ENCODE results near the gene CENPX. TPM values are rescaled to one million over a fixed set of nuclear protein-coding genes. Genes with fewer than 3 reads are reported as not detected.

CENPX gene
- total RNA-seq, 2 experiments from 2014 or later = 52.7 to 54.7 TPM

GRCh38 chr17:82016875-82017459 lies 5.7 kb downstream of the CENPX start:
- Mint-ChIP-seq H3K4me1 (peaks cover 19% of the 10 kb centered on the region), H3K27me3 (no peaks in the 10 kb centered on the region), H3K36me3 (ENCODE audit: low read depth) (peaks cover 7% of the 10 kb centered on the region), H3K27ac (no peak overlapping the region), H3K4me3 (no peak overlapping the region), H3K9me3 (no peaks in the 10 kb centered on the region)
- ChIA-PET CTCF (interaction anchor here (1.2 kb wide), 1 partner anchor 57 kb away, joined by 5 read pairs; no protein-coding TSS in a partner anchor), POLR2A (no interaction called here)
- no peak for DNase-seq

DNA sequence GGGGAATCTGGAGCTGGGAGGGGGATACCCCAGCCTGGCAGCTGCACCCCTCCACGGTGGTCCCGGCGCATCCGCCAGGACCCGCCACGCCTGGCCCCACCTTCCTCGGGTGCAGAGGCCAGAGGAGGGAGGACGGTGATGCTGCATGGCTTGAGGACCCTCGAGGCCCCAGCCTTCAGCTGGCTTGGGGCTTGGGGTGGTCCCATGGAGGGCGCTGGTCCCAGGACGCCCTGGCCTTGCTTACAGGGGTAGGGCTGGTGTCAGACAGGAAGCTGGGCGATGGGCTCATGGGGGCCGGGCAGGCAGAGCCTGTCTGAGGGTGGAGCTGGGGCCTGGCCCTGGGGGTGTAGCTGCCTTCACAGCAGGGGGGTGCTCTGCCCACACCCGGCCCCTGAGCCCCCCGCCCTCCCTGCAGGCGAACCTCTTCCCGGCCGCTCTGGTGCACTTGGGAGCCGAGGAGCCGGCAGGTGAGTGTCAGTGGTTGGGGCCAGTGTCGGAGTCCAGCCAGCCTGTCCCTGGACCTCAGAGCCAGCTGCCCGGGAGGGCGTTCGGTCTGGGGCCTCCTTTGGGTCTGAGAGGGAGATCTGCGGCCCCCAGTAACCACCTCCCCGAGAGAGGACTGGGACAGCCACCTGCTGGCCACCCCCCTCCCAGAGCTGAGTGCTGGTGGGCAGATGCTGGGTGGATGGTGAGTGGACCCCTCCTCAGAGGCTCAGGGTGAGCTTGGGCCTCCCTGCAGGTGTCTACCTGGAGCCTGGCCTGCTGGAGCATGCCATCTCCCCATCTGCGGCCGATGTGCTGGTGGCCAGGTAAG lies 6.4 kb downstream of the CENPX start:
- Mint-ChIP-seq H3K27ac (no peak overlapping the region), H3K9me3 (no peaks in the 10 kb centered on the region), H3K36me3 (ENCODE audit: low read depth) (peaks cover 7% of the 10 kb centered on the region), H3K27me3 (no peaks in the 10 kb centered on the region), H3K4me1 (peaks cover 12% of the 10 kb centered on the region), H3K4me3 (no peak overlapping the region)
- ChIA-PET POLR2A (interaction anchor here (0.9 kb wide), 1 partner anchor 21 kb away, joined by 3 read pairs; the partner anchor contains the start of gene DCXR), CTCF (no interaction called here)
- DNase-seq = no peak

DNA sequence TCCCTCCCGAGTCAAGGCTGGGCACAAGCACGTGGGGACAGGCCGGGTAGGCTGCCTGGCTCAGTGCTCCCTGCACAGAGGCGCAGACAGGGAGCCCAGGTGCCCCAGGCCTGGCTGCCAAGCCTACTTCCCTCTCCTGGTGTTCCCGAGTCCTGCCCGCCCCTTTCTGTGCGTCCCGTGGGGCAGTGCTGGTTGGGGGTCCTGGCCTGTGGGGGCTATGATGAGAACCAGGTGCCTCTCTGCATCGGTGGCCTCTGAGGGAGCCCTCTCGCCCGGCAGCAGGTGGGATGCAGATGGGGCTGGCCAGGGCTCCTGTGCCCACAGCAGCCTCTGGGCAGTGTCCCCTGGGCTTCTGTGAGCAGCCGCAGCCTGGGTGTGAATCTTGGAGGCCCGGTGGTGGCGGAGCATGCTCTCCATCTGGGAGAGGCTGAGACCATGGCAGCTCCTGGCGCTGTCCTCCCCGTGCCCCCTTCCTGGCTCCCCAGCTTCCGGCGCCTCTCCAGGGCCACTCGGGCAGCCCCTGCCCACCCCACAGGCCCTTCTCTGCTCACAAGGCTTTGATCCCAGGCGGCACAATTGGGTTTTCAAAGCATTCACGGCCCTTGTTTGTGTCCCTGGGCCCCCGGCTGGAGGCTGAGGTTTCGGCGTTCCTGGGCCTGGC lies 7.2 kb downstream of the CENPX start:
- H3K27ac Mint-ChIP-seq = no peak overlapping the region
- CTCF ChIA-PET = no interaction called here
- POLR2A ChIA-PET = interaction anchor here (0.9 kb wide), 1 partner anchor 22 kb away, joined by 3 read pairs; the partner anchor contains the start of gene DCXR
- H3K36me3 Mint-ChIP-seq (ENCODE audit: low read depth) = peaks cover 7% of the 10 kb centered on the region
- H3K4me1 Mint-ChIP-seq = peaks cover 8% of the 10 kb centered on the region
- no peak overlapping the region for H3K4me3 Mint-ChIP-seq
- H3K9me3 Mint-ChIP-seq = no peaks in the 10 kb centered on the region
- no peak for DNase-seq
- no peaks in the 10 kb centered on the region for H3K27me3 Mint-ChIP-seq

DNA sequence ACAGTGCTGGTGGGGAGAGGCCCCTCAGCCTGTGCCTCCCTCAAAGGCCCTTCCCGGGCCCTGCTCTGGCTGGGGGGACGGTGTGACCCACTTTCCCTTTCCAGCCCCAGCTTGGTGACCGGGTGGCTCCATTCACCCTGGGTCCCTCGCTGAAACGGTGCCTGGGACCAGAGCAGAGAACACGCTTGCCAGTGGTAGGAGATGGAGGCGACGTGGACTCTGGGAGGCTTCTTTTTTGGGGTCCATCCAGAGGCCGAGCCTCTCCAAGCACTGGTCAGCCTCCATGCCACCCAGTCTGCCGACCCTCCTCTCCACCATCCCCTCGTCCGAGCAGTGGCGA lies 7.7 kb downstream of the CENPX start:
- no peak for DNase-seq
- Mint-ChIP-seq H3K36me3 (ENCODE audit: low read depth) (peaks cover 7% of the 10 kb centered on the region), H3K27ac (no peak overlapping the region), H3K4me3 (no peak overlapping the region), H3K9me3 (no peaks in the 10 kb centered on the region), H3K27me3 (no peaks in the 10 kb centered on the region), H3K4me1 (peaks cover 5% of the 10 kb centered on the region)
- ChIA-PET POLR2A (no interaction called here), CTCF (interaction anchor here (1.5 kb wide), 1 partner anchor 55 kb away, joined by 4 read pairs; no protein-coding TSS in a partner anchor)

DNA sequence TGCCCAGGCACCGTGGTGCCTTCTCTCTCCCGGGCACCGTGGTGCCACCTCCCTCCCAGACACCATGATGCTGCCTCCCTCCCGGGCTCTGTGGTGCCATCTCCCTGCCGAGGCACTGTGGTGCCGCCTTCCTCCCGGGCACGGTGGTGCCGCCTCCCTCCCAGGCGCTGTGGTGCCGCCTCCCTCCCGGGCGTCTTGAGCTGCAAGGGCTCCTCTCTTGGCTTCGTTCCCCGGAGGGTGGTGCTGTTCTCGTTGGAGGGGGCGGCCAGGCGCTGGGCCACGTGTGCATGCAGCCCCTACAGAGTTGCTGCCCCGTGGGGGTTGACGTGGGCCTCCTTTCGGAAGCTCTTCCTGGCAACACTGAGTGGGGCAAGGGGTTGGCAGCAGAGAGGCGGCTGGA lies 8.2 kb downstream of the CENPX start:
- H3K36me3 Mint-ChIP-seq (ENCODE audit: low read depth) = peaks cover 7% of the 10 kb centered on the region
- H3K4me1 Mint-ChIP-seq = peaks cover 4% of the 10 kb centered on the region
- H3K27me3 Mint-ChIP-seq = no peaks in the 10 kb centered on the region
- no peak overlapping the region for H3K27ac Mint-ChIP-seq
- DNase-seq = no peak
- CTCF ChIA-PET = interaction anchor here (1.5 kb wide), 1 partner anchor 55 kb away, joined by 4 read pairs; no protein-coding TSS in a partner anchor
- POLR2A ChIA-PET = no interaction called here
- H3K4me3 Mint-ChIP-seq = no peak overlapping the region
- H3K9me3 Mint-ChIP-seq = no peaks in the 10 kb centered on the region

- no peaks in the 10 kb centered on the region for H3K27me3 Mint-ChIP-seq
- POLR2A ChIA-PET = no interaction called here
These were observed 8.8 kb downstream of the CENPX start for GRCh38 chr17:82013772-82014321.

DNA sequence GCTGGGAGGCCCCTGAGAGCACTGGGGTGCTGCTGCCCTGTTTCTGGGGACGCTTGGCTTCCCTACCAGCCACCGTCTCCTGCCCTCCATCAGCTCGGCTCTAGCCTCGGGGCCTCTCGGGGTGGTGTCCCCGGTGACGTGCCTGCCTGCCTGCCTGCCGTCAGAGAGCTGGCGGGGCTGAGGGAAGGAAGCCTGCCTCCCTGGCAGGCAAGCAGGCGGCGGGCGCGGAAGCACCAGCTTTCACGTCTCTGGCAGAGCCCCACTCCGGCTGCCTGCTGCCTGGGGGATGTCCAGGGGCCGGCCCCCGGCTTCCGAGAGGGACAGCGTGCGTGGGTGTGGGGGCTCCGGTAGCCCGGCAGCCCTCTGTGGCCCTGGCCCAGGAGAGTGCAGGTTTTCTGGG lies 9.3 kb downstream of the CENPX start:
- ChIA-PET POLR2A (interaction anchor here (0.6 kb wide), 1 partner anchor 111 kb away, joined by 3 read pairs; the partner anchor contains the start of gene NPB), CTCF (interaction anchor here (1.5 kb wide), 1 partner anchor 53 kb away, joined by 4 read pairs; no protein-coding TSS in a partner anchor)
- peaks cover under 1% of the 10 kb centered on the region for H3K36me3 Mint-ChIP-seq (ENCODE audit: low read depth)
- peaks cover under 1% of the 10 kb centered on the region for H3K4me1 Mint-ChIP-seq
- DNase-seq = no peak
- no peaks in the 10 kb centered on the region for H3K9me3 Mint-ChIP-seq
- no peak overlapping the region for H3K27ac Mint-ChIP-seq
- no peak overlapping the region for H3K4me3 Mint-ChIP-seq
- no peaks in the 10 kb centered on the region for H3K27me3 Mint-ChIP-seq

More at GRCh38 chr17:82013772-82014321, 8.8 kb downstream of the CENPX start:
- CTCF ChIA-PET = interaction anchor here (1.5 kb wide), 1 partner anchor 54 kb away, joined by 4 read pairs; no protein-coding TSS in a partner anchor
- Mint-ChIP-seq H3K4me3 (no peak overlapping the region), H3K36me3 (ENCODE audit: low read depth) (peaks cover 5% of the 10 kb centered on the region), H3K4me1 (peaks cover 4% of the 10 kb centered on the region), H3K9me3 (no peaks in the 10 kb centered on the region), H3K27ac (no peak overlapping the region)
- no peak for DNase-seq

GRCh38 chr17:82012640-82013295 lies 9.9 kb downstream of the CENPX start:
- Mint-ChIP-seq H3K27ac (no peak overlapping the region), H3K9me3 (no peaks in the 10 kb centered on the region), H3K27me3 (no peaks in the 10 kb centered on the region), H3K4me3 (no peak overlapping the region), H3K36me3 (ENCODE audit: low read depth) (no peaks in the 10 kb centered on the region), H3K4me1 (no peaks in the 10 kb centered on the region)
- ChIA-PET CTCF (no interaction called here), POLR2A (interaction anchor here (0.6 kb wide), 1 partner anchor 111 kb away, joined by 3 read pairs; the partner anchor contains the start of gene NPB)
- no peak for DNase-seq

GRCh38 chr17:82012261-82012639 lies 10.4 kb downstream of the CENPX start:
- Mint-ChIP-seq H3K4me3 (no peak overlapping the region), H3K4me1 (no peaks in the 10 kb centered on the region), H3K9me3 (no peaks in the 10 kb centered on the region), H3K36me3 (ENCODE audit: low read depth) (no peaks in the 10 kb centered on the region), H3K27ac (no peak overlapping the region), H3K27me3 (no peaks in the 10 kb centered on the region)
- ChIA-PET POLR2A (no interaction called here), CTCF (no interaction called here)
- DNase-seq = no peak

DNA sequence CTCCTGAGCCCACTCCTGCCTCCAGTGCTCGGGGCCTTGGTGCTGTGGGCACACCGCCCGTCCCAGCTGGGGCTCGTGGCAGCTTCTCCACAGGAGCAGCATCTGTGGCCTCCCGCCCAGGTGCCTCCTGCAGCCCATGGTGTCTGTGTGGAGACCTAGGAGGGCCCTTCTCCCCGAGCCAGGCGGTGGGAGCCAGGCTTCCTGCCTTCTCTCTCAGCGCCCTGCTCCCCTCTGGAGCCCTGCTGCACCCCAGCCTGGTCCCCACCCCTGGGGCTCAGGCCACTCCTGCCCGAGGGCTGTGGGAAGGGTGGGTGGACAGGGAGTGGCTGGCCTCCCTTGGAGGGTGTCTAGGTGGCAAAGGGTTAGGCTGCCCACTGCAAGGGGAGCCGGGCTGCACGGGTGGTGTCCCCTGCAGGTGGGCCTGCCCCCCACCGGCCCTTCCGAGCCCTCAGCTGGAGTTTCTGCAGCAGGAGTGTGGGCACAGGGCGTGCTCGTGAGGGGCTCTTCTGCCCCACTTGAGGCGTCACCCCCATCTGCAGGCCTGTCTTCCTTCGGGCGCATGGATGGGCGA lies 11.0 kb downstream of the CENPX start:
- H3K4me3 Mint-ChIP-seq = no peak overlapping the region
- no peak overlapping the region for H3K27ac Mint-ChIP-seq
- no peaks in the 10 kb centered on the region for H3K4me1 Mint-ChIP-seq
- CTCF ChIA-PET = no interaction called here
- DNase-seq = no peak
- no peaks in the 10 kb centered on the region for H3K9me3 Mint-ChIP-seq
- H3K27me3 Mint-ChIP-seq = no peaks in the 10 kb centered on the region
- no peaks in the 10 kb centered on the region for H3K36me3 Mint-ChIP-seq (ENCODE audit: low read depth)
- POLR2A ChIA-PET = no interaction called here

- ChIA-PET POLR2A (no interaction called here), CTCF (interaction anchor here (0.7 kb wide), 1 partner anchor 83 kb away, joined by 3 read pairs; no protein-coding TSS in a partner anchor)
- Mint-ChIP-seq H3K4me1 (no peaks in the 10 kb centered on the region), H3K4me3 (no peak overlapping the region), H3K36me3 (ENCODE audit: low read depth) (no peaks in the 10 kb centered on the region), H3K27ac (no peak overlapping the region), H3K9me3 (no peaks in the 10 kb centered on the region), H3K27me3 (no peaks in the 10 kb centered on the region)
- DNase-seq = no peak
These were observed 11.8 kb downstream of the CENPX start for GRCh38 chr17:82010575-82011525.

Data from activated CD4-positive, alpha-beta memory T cell treated with anti-CD3 and anti-CD28 coated beads, Interleukin-2, amount 10 ng/mL, durations not matched to agents 7 days and 5 days (primary cell).